ENCODE data around the gene TP53INP2. TPM values are rescaled to one million over a fixed set of nuclear protein-coding genes. Genes with fewer than 3 reads are reported as not detected.
"Not testable (repeated sequence)": the region's sequence is repeated elsewhere in the genome, so short reads cannot be mapped to it uniquely, and the experiment has no call there.

The TP53INP2 gene
- polyA plus RNA-seq (ENCODE audit: insufficient read length in 4 of 4), result 10 to 100 TPM; 12.8 to 14.7 (median 13.6) TPM

GRCh38 chr20:34704177-34705007 lies at the start of gene TP53INP2:
TSS of gene TP53INP2 (plus strand) at chr20:34704344. CDS start at chr20:34708740, 4,396 bp downstream.
- DNase-seq (ENCODE audit: low read depth in 4 of 4, low spot score in 3 of 4), result peak in 3 of 4 donors; percentile 77 to 82 (median 80)

- DNase-seq (ENCODE audit: low read depth in 4 of 4, low spot score in 3 of 4), result not testable (repeated sequence)
Observed at GRCh38 chr20:34658654-34659053, 45.5 kb upstream of the TP53INP2 start.

GRCh38 chr20:34661811-34662210 lies 42.3 kb upstream of the TP53INP2 start:
- not testable (repeated sequence) for DNase-seq (ENCODE audit: low read depth in 4 of 4, low spot score in 3 of 4)

GRCh38 chr20:34663213-34663943 lies 40.8 kb upstream of the TP53INP2 start:
- no peak for DNase-seq (ENCODE audit: low read depth in 4 of 4, low spot score in 3 of 4)

GRCh38 chr20:34664751-34665150 lies 39.4 kb upstream of the TP53INP2 start:
- DNase-seq (ENCODE audit: low read depth in 4 of 4, low spot score in 3 of 4), result not testable (repeated sequence)

GRCh38 chr20:34669094-34669493 lies 35.0 kb upstream of the TP53INP2 start:
- no peak for DNase-seq (ENCODE audit: low read depth in 4 of 4, low spot score in 3 of 4)

GRCh38 chr20:34673412-34673811 lies 30.7 kb upstream of the TP53INP2 start:
- DNase-seq (ENCODE audit: low read depth in 4 of 4, low spot score in 3 of 4), result no peak

GRCh38 chr20:34675561-34675960 lies 28.6 kb upstream of the TP53INP2 start:
- no peak for DNase-seq (ENCODE audit: low read depth in 4 of 4, low spot score in 3 of 4)

GRCh38 chr20:34675993-34676641 lies 28.0 kb upstream of the TP53INP2 start:
- DNase-seq (ENCODE audit: low read depth in 4 of 4, low spot score in 3 of 4), result peak in 2 of 4 donors; percentile 5

- peak; percentile 90 to 93 (median 92) for DNase-seq (ENCODE audit: low read depth in 4 of 4, low spot score in 3 of 4)
Observed at GRCh38 chr20:34676642-34677373, 27.3 kb upstream of the TP53INP2 start, which contains the start of gene PIGU. TSS of gene PIGU (minus strand) at chr20:34677092. CDS start at chr20:34677085, 7 bp downstream.

GRCh38 chr20:34680586-34681175 lies 23.5 kb upstream of the TP53INP2 start:
- no peak for DNase-seq (ENCODE audit: low read depth in 4 of 4, low spot score in 3 of 4)

GRCh38 chr20:34683667-34684066 lies 20.5 kb upstream of the TP53INP2 start:
- DNase-seq (ENCODE audit: low read depth in 4 of 4, low spot score in 3 of 4), result no peak

GRCh38 chr20:34689486-34689885 lies 14.7 kb upstream of the TP53INP2 start:
- no peak for DNase-seq (ENCODE audit: low read depth in 4 of 4, low spot score in 3 of 4)

GRCh38 chr20:34691838-34692237 lies 12.3 kb upstream of the TP53INP2 start:
- no peak for DNase-seq (ENCODE audit: low read depth in 4 of 4, low spot score in 3 of 4)

GRCh38 chr20:34693414-34693813 lies 10.7 kb upstream of the TP53INP2 start:
- DNase-seq (ENCODE audit: low read depth in 4 of 4, low spot score in 3 of 4), result no peak

- no peak for DNase-seq (ENCODE audit: low read depth in 4 of 4, low spot score in 3 of 4)
Observed at GRCh38 chr20:34701405-34702085, 2.6 kb upstream of the TP53INP2 start.

- DNase-seq (ENCODE audit: low read depth in 4 of 4, low spot score in 3 of 4), result no peak
Observed at GRCh38 chr20:34703061-34703423, 1.1 kb upstream of the TP53INP2 start.

- DNase-seq (ENCODE audit: low read depth in 4 of 4, low spot score in 3 of 4), result peak in 1 of 4 donors; percentile 30
Observed at GRCh38 chr20:34703424-34704176, 544 bp upstream of the TP53INP2 start.

GRCh38 chr20:34705008-34705396 lies 858 bp downstream of the TP53INP2 start:
- no peak for DNase-seq (ENCODE audit: low read depth in 4 of 4, low spot score in 3 of 4)

Measured in right renal pelvis (tissue), 4 donors.